H1 (cell line): ENCODE data around the gene ENTPD5. TPM values are rescaled to one million over a fixed set of nuclear protein-coding genes. Genes with fewer than 3 reads are reported as not detected.

Experiments used
- CTCF ChIA-PET: fragments of 300-600 bp; sonication (Branson Sonifier 250); formaldehyde crosslinking; loops from one replicate; lab custom pipeline; 2021; ENCODE audit not compliant: partially characterized antibody; lab: Charles Lee
- POLR2A ChIA-PET: fragments of 300-600 bp; sonication (Branson Sonifier 250); formaldehyde crosslinking; loops from one replicate; lab custom pipeline; 2021; ENCODE audit warnings: inconsistent platforms; ENCODE audit not compliant: partially characterized antibody; lab: Charles Lee
- DNase-seq, 2 experiments: peaks; one replicate each; pipeline versions ENCODE4 v3.0.0 to v3.0.0-alpha.2; 2010 to 2022; ENCODE audit warnings: low spot score in 2 of 2, low read depth in 1 of 2, mixed read lengths in 1 of 2
- FAIRE-seq: peaks from 2 replicates; lab custom pipeline; 2011; peaks lifted over from hg19 to GRCh38; lab: Jason Lieb, UNC
- H2AFZ ChIP-seq: 2 replicates; pipeline ENCODE4 v1.8.1; 2012; ENCODE audit warnings: low read length, inconsistent platforms
- H2AK5ac ChIP-seq: 2 replicates; pipeline ENCODE4 v1.6.1; 2013; ENCODE audit warnings: low read depth, low read length
- H2BK120ac ChIP-seq: replicated peaks from 2 replicates; pipeline ENCODE3; 2013; ENCODE audit warnings: low read depth, low read length, inconsistent platforms
- H2BK12ac ChIP-seq: 2 replicates; pipeline ENCODE4 v1.6.1; 2013; ENCODE audit warnings: low read depth, low read length
- H2BK15ac ChIP-seq: 2 replicates; pipeline ENCODE4 v1.6.1; 2013; ENCODE audit warnings: low read length
- H2BK20ac ChIP-seq: 2 replicates; pipeline ENCODE4 v1.6.1; 2013; ENCODE audit warnings: low read length
- H2BK5ac ChIP-seq: 2 replicates; pipeline ENCODE4 v1.6.1; 2013; ENCODE audit warnings: low read depth, low read length
- H3K14ac ChIP-seq: 2 replicates; pipeline ENCODE4 v1.6.1; 2013; ENCODE audit warnings: inconsistent platforms; ENCODE audit not compliant: insufficient read length
- H3K18ac ChIP-seq: 2 replicates; pipeline ENCODE4 v1.6.1; 2013; ENCODE audit warnings: low read length; ENCODE audit errors: extremely low read depth
- H3K23ac ChIP-seq: 2 replicates; pipeline ENCODE4 v1.6.1; 2013; ENCODE audit warnings: inconsistent platforms; ENCODE audit not compliant: insufficient read length
- H3K23me2 ChIP-seq: 2 replicates; pipeline ENCODE4 v1.6.1; 2013; ENCODE audit warnings: low read depth, low read length
- H3K27ac ChIP-seq: 2 replicates; pipeline ENCODE4 v1.6.1; 2011; ENCODE audit warnings: low read depth, low read length, inconsistent platforms
- H3K27me3 ChIP-seq, 4 experiments: replicated peaks in 1 of 4; 1 replicate in 1 of 4; 2 replicates in 3 of 4; pipeline versions ENCODE4 v1.6.1 to v1.8.1; 2011 to 2013; ENCODE audit warnings: low read length in 3 of 4, mild to moderate bottlenecking in 3 of 4, inconsistent platforms in 2 of 4, mixed read lengths in 2 of 4, moderate library complexity in 1 of 4; ENCODE audit not compliant: control insufficient read depth in 3 of 4, insufficient read depth in 3 of 4; ENCODE audit errors: extremely low read depth in 1 of 4
- H3K36me3 ChIP-seq, 4 experiments: 2 replicates each; pipeline versions ENCODE4 v1.6.1 to v1.8.1; 2011 to 2013; ENCODE audit warnings: mild to moderate bottlenecking in 4 of 4, low read length in 3 of 4, moderate library complexity in 2 of 4, control low read depth in 1 of 4, inconsistent platforms in 1 of 4; ENCODE audit not compliant: insufficient read depth in 4 of 4, control insufficient read depth in 2 of 4
- H3K4ac ChIP-seq: replicated peaks from 2 replicates; pipeline ENCODE3; 2013; ENCODE audit warnings: low read length, low read depth, mixed read lengths, inconsistent platforms; ENCODE audit not compliant: insufficient read length
- H3K4me1 ChIP-seq, 4 experiments: replicated peaks in 1 of 4; 1 replicate in 1 of 4; 2 replicates in 3 of 4; pipeline versions ENCODE4 v1.6.1 to v1.8.1; 2011 to 2013; ENCODE audit warnings: low read length in 3 of 4, inconsistent platforms in 2 of 4, mixed read lengths in 1 of 4; ENCODE audit not compliant: insufficient read depth in 4 of 4, control insufficient read depth in 3 of 4
- H3K4me2 ChIP-seq, 2 experiments: 2 replicates each; pipeline versions ENCODE4 v1.6.1 to v1.8.1; 2011 to 2013; ENCODE audit warnings: low read depth in 2 of 2, low read length in 2 of 2, control low read depth in 1 of 2, inconsistent platforms in 1 of 2, mild to moderate bottlenecking in 1 of 2; ENCODE audit not compliant: insufficient read depth in 1 of 2
- H3K4me3 ChIP-seq, 4 experiments: fragments of 200-600, 300-600 bp in 1 of 4; sonication (generic), shearing (Covaris generic), sonication (Bioruptor Twin) in 1 of 4; 2 replicates each; pipeline versions ENCODE4 v1.5.1 to v1.8.1; 2011 to 2016; ENCODE audit warnings: low read length in 4 of 4, low read depth in 3 of 4, control low read depth in 2 of 4, inconsistent platforms in 2 of 4, mild to moderate bottlenecking in 2 of 4, mixed read lengths in 1 of 4, moderate library complexity in 1 of 4; ENCODE audit not compliant: insufficient read depth in 2 of 4; ENCODE audit errors: extremely low read depth in 1 of 4
- H3K56ac ChIP-seq: replicated peaks from 2 replicates; pipeline ENCODE3; 2013; ENCODE audit warnings: low read depth, mild to moderate bottlenecking, mixed read lengths, low read length, inconsistent platforms; ENCODE audit not compliant: insufficient read length
- H3K79me1 ChIP-seq: 2 replicates; pipeline ENCODE4 v1.6.1; 2013; ENCODE audit warnings: low read depth, low read length, control low read depth
- H3K79me2 ChIP-seq, 2 experiments: 2 replicates each; pipeline versions ENCODE4 v1.6.1 to v1.8.1; 2012 to 2013; ENCODE audit warnings: low read length in 2 of 2, mild to moderate bottlenecking in 2 of 2, inconsistent platforms in 1 of 2; ENCODE audit not compliant: insufficient read depth in 2 of 2, control insufficient read depth in 1 of 2
- H3K9ac ChIP-seq, 4 experiments: replicated peaks in 1 of 4; 1 replicate in 1 of 4; 2 replicates in 3 of 4; pipeline versions ENCODE4 v1.6.1 to v1.8.1; 2011 to 2013; ENCODE audit warnings: low read depth in 3 of 4, low read length in 3 of 4, control low read depth in 2 of 4, mild to moderate bottlenecking in 2 of 4, moderate library complexity in 2 of 4, inconsistent platforms in 1 of 4; ENCODE audit errors: extremely low read depth in 1 of 4
- H3K9me3 ChIP-seq, 2 experiments: 2 replicates each; pipeline versions ENCODE4 v1.6.1 to v1.8.1; 2012 to 2013; ENCODE audit warnings: mild to moderate bottlenecking in 2 of 2, moderate library complexity in 2 of 2, control low read depth in 1 of 2, inconsistent platforms in 1 of 2, low read depth in 1 of 2, low read length in 1 of 2, mixed read lengths in 1 of 2; ENCODE audit not compliant: insufficient read depth in 2 of 2
- H4K20me1 ChIP-seq, 2 experiments: replicated peaks in 1 of 2; 2 replicates each; pipeline versions ENCODE3 to v1.8.1; 2011 to 2013; ENCODE audit warnings: inconsistent platforms in 2 of 2, low read length in 2 of 2, mild to moderate bottlenecking in 1 of 2; ENCODE audit not compliant: insufficient read depth in 2 of 2, control insufficient read depth in 1 of 2
- H4K5ac ChIP-seq: 2 replicates; pipeline ENCODE4 v1.6.1; 2013; ENCODE audit warnings: low read length, low read depth, mixed read lengths, inconsistent platforms; ENCODE audit not compliant: insufficient read length
- H4K8ac ChIP-seq: 2 replicates; pipeline ENCODE4 v1.8.0; 2013; ENCODE audit warnings: mild to moderate bottlenecking, moderate library complexity, low read length, inconsistent platforms; ENCODE audit not compliant: insufficient read depth; ENCODE audit errors: extremely low read depth
- H4K91ac ChIP-seq: replicated peaks from 2 replicates; pipeline ENCODE3; 2013; ENCODE audit warnings: low read length, mixed read lengths, inconsistent platforms; ENCODE audit not compliant: insufficient read length
- BCL11A ChIP-seq, 2 experiments: IDR thresholded peaks; one replicate each; pipeline ENCODE4 v1.6.1; 2011; ENCODE audit warnings: low read depth in 2 of 2, low read length in 2 of 2, mild to moderate bottlenecking in 2 of 2
- BRCA1 ChIP-seq: IDR thresholded peaks from 2 replicates; pipeline ENCODE4 v1.6.1; 2012; ENCODE audit warnings: low read depth, low read length, improper control_type of control experiment
- CBX8 ChIP-seq: fragments of 300-800, 300-1000 bp; sonication (generic); IDR thresholded peaks from 2 replicates; pipeline ENCODE4 v1.7.1; 2016; ENCODE audit warnings: low read depth, low read length, borderline replicate concordance
- EGR1 ChIP-seq: IDR thresholded peaks from 2 replicates; pipeline ENCODE4 v1.6.1; 2011; ENCODE audit warnings: low read depth, low read length, borderline replicate concordance
- EZH2 ChIP-seq: fragments of 200-600 bp; sonication (generic); IDR thresholded peaks from 2 replicates; pipeline ENCODE4 v1.7.1; 2012; ENCODE audit warnings: low read depth, mild to moderate bottlenecking, moderate library complexity, low read length, inconsistent platforms; ENCODE audit not compliant: severe bottlenecking
- POLR2A ChIP-seq, 2 experiments: IDR thresholded peaks; 1 replicate in 1 of 2; 2 replicates in 1 of 2; pipeline ENCODE4 v1.6.1; 2011; ENCODE audit warnings: low read depth in 2 of 2, low read length in 2 of 2, mild to moderate bottlenecking in 2 of 2; ENCODE audit errors: control extremely low read depth in 1 of 2
- POU5F1 ChIP-seq: IDR thresholded peaks from 2 replicates; pipeline ENCODE4 v1.6.1; 2011; ENCODE audit warnings: low read depth, mild to moderate bottlenecking, low read length, moderate library complexity
- RNF2 ChIP-seq: fragments of 200-900, 300-1000 bp; sonication (generic); IDR thresholded peaks from 2 replicates; pipeline ENCODE4 v1.7.1; 2016; ENCODE audit warnings: borderline replicate concordance, low read depth, mild to moderate bottlenecking, antibody characterized with exemption, low read length; ENCODE audit not compliant: poor library complexity, severe bottlenecking; ENCODE audit errors: missing control alignments
- RXRA ChIP-seq: IDR thresholded peaks from 2 replicates; pipeline ENCODE4 v1.6.1; 2011; ENCODE audit warnings: low read depth, mild to moderate bottlenecking, low read length, moderate library complexity; ENCODE audit not compliant: insufficient read depth
- SIN3A ChIP-seq, 2 experiments: IDR thresholded peaks in 1 of 2; conservative IDR thresholded peaks in 1 of 2; 2 replicates each; pipeline ENCODE4 v1.6.1; 2011 to 2012; ENCODE audit warnings: low read length in 2 of 2, improper control_type of control experiment in 1 of 2, low read depth in 1 of 2, mild to moderate bottlenecking in 1 of 2
- SRF ChIP-seq: IDR thresholded peaks from 2 replicates; pipeline ENCODE4 v1.6.1; 2011; ENCODE audit warnings: mild to moderate bottlenecking, low read depth, low read length, moderate library complexity
- WGBS, 2 experiments: shearing (Covaris generic) in 1 of 2; methylation state at CpG; one replicate each; pipeline versions ENCODE4 v1.1.6 to v1.1.7; 2013 to 2015; ENCODE audit warnings: low lambda C conversion rate in 2 of 2, mixed read lengths in 2 of 2, inconsistent platforms in 1 of 2, low coverage in 1 of 2, missing lambda C conversion rate in 1 of 2; ENCODE audit not compliant: insufficient replicate concordance in 2 of 2, insufficient coverage in 1 of 2, insufficient read length in 1 of 2; ENCODE audit errors: extremely low coverage in 1 of 2, missing lambda C conversion rate in 1 of 2; 5-methylcytosine and 5-hydroxymethylcytosine counted together
- polyA plus RNA-seq, 7 experiments: library from polyadenylated mRNA; depleted of rRNA in 3 of 7; stranded (reverse) in 5 of 7; unstranded in 2 of 7; fragments of >200 nt in 5 of 7; fragments of 200-250 nt in 2 of 7; gene quantifications; 1 replicate in 5 of 7; 2 replicates in 1 of 7; 4 replicates in 1 of 7; pipeline versions ENCODE4 v1.2.1 to v1.2.3, GENCODE V29; 2011 to 2013; ENCODE audit warnings: missing spikeins in 2 of 7, mixed read lengths in 2 of 7
- total RNA-seq: library from RNA; stranded (reverse); fragmentation: NEBNext Ultra II Directional; extraction: Animal tissue kit (Norgen Biotek cat#: 25700); gene quantifications from 2 replicates; pipeline ENCODE4 v1.2.1, GENCODE V29; 2021
- TF ChIP-seq, protein P1 (sequence below): IDR thresholded peaks from 2 replicates; pipeline ENCODE4 v1.6.1; 2012; ENCODE audit warnings: low read length, inconsistent platforms

The ENTPD5 gene
- total and polyA plus RNA-seq, 2 of the 8 experiments (the other 6 are each of a cell fraction or from before 2014, with no cell fraction given): 5.0 to 6.5 TPM

DNA sequence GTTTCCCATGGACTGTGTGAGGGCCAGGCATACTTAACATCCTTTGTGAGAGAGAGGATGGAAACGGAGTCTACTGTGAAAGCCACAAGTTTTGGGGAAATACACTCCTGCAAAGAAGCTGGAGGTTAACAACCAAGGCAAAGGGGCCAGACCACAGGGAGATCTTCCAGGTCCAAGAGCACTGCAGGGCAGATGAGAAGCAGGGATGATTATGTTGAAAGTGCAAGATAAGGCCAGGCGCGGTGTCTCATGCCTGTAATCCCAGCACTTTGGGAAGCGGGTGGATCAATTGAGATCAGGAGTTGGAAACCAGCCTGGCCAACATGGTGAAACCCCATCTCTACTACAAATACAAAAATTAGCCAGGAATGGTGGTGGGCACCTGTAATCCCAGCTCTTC lies 53.9 kb downstream of the ENTPD5 start:
- Histone ChIP-seq H3K79me2 (no peaks in the 10 kb centered on the region), H2BK12ac (no peak overlapping the region), H3K4me1 (no peaks in the 10 kb centered on the region), H3K23me2 (no peaks in the 10 kb centered on the region), H2BK5ac (no peak overlapping the region), H4K8ac (no peak overlapping the region), H2AFZ (no peak overlapping the region), H3K4me3 (no peak overlapping the region), H4K20me1 (no peaks in the 10 kb centered on the region), H3K56ac (no peak overlapping the region), H3K14ac (no peak overlapping the region), H3K27ac (no peak overlapping the region), H2BK15ac (no peak overlapping the region), H3K9me3 (no peaks in the 10 kb centered on the region), H3K79me1 (no peaks in the 10 kb centered on the region), H2AK5ac (no peak overlapping the region), H3K36me3 (peaks cover 2 to 10% (median 4%) of the 10 kb centered on the region in 4 experiments; a peak in 4 of 8 replicates), H4K91ac (no peak overlapping the region), H3K23ac (no peak overlapping the region), H2BK20ac (no peak overlapping the region), H3K4me2 (no peak overlapping the region), H3K18ac (no peak overlapping the region), H3K27me3 (no peaks in the 10 kb centered on the region), H2BK120ac (no peak overlapping the region), H3K4ac (no peak overlapping the region), H3K9ac (no peak overlapping the region), H4K5ac (no peak overlapping the region)
- DNase-seq (no peak), FAIRE-seq (no peak)
- 87% methylated on average over 4 of the region's 4 CpGs; no CpG with 5 or more reads in 1 of the 2 experiments for WGBS, 2 experiments
- ChIA-PET CTCF (interaction anchor here (0.6 to 2.3 kb wide), 3 partner anchors 16 to 53 kb away, joined by 4 read pairs; no protein-coding TSS in a partner anchor), POLR2A (interaction anchor here (0.7 kb wide), 1 partner anchor 158 kb away, joined by 3 read pairs; no protein-coding TSS in a partner anchor)
- TF ChIP-seq EGR1 (no peak), POLR2A (IDR thresholded peaks at IDR 0.05; ENCODE audit: control extremely low read depth in 1 of 2, low read depth in 2 of 2, low read length in 2 of 2) (no peak), BCL11A (IDR thresholded peaks at IDR 0.05; ENCODE audit: low read depth in 2 of 2, low read length in 2 of 2) (no peak), POU5F1 (no peak), RXRA (no peak), CBX8 (no peak), RNF2 (no peak), SRF (no peak), BRCA1 (no peak), SIN3A (conservative IDR thresholded peaks at IDR 0.05 in 1 of 2, IDR thresholded peaks at IDR 0.05 in 1 of 2; ENCODE audit: low read depth in 1 of 2, low read length in 2 of 2) (no peak), EZH2 (no peak)
- TF ChIP-seq, protein P1, sequence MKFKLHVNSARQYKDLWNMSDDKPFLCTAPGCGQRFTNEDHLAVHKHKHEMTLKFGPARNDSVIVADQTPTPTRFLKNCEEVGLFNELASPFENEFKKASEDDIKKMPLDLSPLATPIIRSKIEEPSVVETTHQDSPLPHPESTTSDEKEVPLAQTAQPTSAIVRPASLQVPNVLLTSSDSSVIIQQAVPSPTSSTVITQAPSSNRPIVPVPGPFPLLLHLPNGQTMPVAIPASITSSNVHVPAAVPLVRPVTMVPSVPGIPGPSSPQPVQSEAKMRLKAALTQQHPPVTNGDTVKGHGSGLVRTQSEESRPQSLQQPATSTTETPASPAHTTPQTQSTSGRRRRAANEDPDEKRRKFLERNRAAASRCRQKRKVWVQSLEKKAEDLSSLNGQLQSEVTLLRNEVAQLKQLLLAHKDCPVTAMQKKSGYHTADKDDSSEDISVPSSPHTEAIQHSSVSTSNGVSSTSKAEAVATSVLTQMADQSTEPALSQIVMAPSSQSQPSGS: no peak
